Transverse colon (tissue), 4 donors: ENCODE measurements around the gene PLXND1. TPM values are rescaled to one million over a fixed set of nuclear protein-coding genes. Genes with fewer than 3 reads are reported as not detected.

Experiments used
- DNase-seq: peaks from one replicate; pipeline ENCODE4 v3.0.0-alpha.2; 2019
- H3K27ac ChIP-seq, 4 donors: fragments of 200-600 bp; sonication (generic); 2 replicates each; pipeline ENCODE4 v1.5.1; 2016 to 2018; ENCODE audit warnings: inconsistent platforms in 4 of 4
- H3K27me3 ChIP-seq: fragments of 200-600 bp; sonication (generic); 2 replicates; pipeline ENCODE4 v1.5.1; 2017; ENCODE audit warnings: inconsistent platforms
- H3K36me3 ChIP-seq, 4 donors: fragments of 200-600 bp; sonication (generic); 2 replicates each; pipeline ENCODE4 v1.5.1; 2017 to 2019; ENCODE audit warnings: inconsistent platforms in 4 of 4
- H3K4me1 ChIP-seq, 4 donors: fragments of 200-600 bp; sonication (generic); 2 replicates each; pipeline ENCODE4 v1.5.1; 2017 to 2020; ENCODE audit warnings: inconsistent platforms in 4 of 4
- H3K4me3 ChIP-seq, 4 donors: fragments of 200-600 bp; sonication (generic); 1 replicate in 1 of 4; 2 replicates in 3 of 4; pipeline versions ENCODE4 v1.5.1 to v1.6.1; 2017 to 2019; ENCODE audit warnings: inconsistent platforms in 4 of 4
- H3K9me3 ChIP-seq, 2 donors: fragments of 200-600 bp; sonication (generic); 2 replicates each; pipeline ENCODE4 v1.5.1; 2017 to 2019; ENCODE audit warnings: inconsistent platforms in 2 of 2
- EP300 ChIP-seq: sonication (generic); formaldehyde crosslinking; IDR thresholded peaks from one replicate; pipeline ENCODE4 v1.6.1; 2017; ENCODE audit warnings: antibody characterized with exemption, low read depth
- POLR2A ChIP-seq: fragments of 450-650 bp; IDR thresholded peaks from one replicate; pipeline ENCODE4 v1.6.1; 2016; ENCODE audit warnings: antibody characterized with exemption, mild to moderate bottlenecking, moderate library complexity
- POLR2AphosphoS5 ChIP-seq, 3 donors: sonication (generic); formaldehyde crosslinking; IDR thresholded peaks; one replicate each; pipeline ENCODE4 v1.6.1; 2016; ENCODE audit warnings: antibody characterized with exemption in 3 of 3
- WGBS, 2 donors: methylation state at CpG; one replicate each; pipeline ENCODE4 v1.1.5; 2018; ENCODE audit warnings: low coverage in 1 of 2; 5-methylcytosine and 5-hydroxymethylcytosine counted together
- in situ Hi-C, 4 donors: fragments of 200-750 bp; cut with MboI; loops; one replicate each; pipeline versions ENCODE4 v1.15.0 to v1.15.1; 2017; ENCODE audit warnings: low sequenced_read_pairs in 3 of 4, low pct_ligation_motif_present in 1 of 4, low pct_unique_long_range_greater_than_20kb in 1 of 4
- intact Hi-C: fragments of 100-400 bp; cut with DNase I; formaldehyde crosslinking; loops from one replicate; pipeline ENCODE4 v1.15.1; 2023; ENCODE audit warnings: low total_unique reads
- total RNA-seq, 4 donors: library from RNA; depleted of rRNA; stranded (reverse); fragments of >200 nt; gene quantifications; one replicate each; pipeline ENCODE4 v1.1.0, GENCODE V29; 2016
- TF ChIP-seq, protein P1 (sequence below), 5 experiments: fragments of 200-600 bp in 3 of 5; fragments of 450-650 bp in 2 of 5; sonication (generic) in 3 of 5; IDR thresholded peaks; 1 replicate in 2 of 5; 2 replicates in 3 of 5; pipeline ENCODE4 v1.5.1; 2016 to 2017; ENCODE audit warnings: antibody characterized with exemption in 5 of 5, inconsistent platforms in 3 of 5, mild to moderate bottlenecking in 2 of 5, moderate library complexity in 1 of 5

PLXND1 gene
- total RNA-seq, 4 donors from 2014 or later: 26.4 to 71.8 (median 35.8) TPM

DNA sequence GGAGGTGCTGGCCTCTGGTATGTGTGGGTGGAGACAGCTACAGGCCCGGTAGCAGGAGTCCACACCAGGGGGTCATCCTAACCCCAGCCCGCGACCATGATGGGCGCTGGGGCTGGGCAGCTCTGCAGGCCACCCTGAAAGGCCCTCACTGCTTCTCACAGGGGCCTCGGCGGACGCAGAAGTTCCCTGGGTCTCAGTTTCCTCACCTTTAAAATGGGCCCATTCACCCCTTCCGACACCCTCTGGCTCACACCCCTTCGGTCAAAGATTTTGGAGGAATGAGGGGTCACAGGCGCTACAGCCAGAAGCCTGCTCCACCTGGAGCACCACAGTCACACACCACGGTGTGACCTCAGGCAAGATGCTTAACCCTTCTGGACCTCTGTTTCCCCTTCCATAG lies 8.0 kb downstream of the PLXND1 start:
- H3K27me3 ChIP-seq: no peaks in the 10 kb centered on the region
- no peaks in the 10 kb centered on the region for H3K36me3 ChIP-seq
- no peak overlapping the region for H3K4me3 ChIP-seq
- H3K27ac ChIP-seq: peak overlapping the region; percentile 78 to 86 (median 81)
- in situ Hi-C loops: no loop called here
- H3K9me3 ChIP-seq: no peaks in the 10 kb centered on the region
- no peak for DNase-seq
- WGBS, 2 donors: 84% methylated on average over 11 of the region's 11 CpGs; no CpG with 5 or more reads in 1 of the 2 donors
- H3K4me1 ChIP-seq: peaks cover 18 to 80% (median 50%) of the 10 kb centered on the region in 4 donors
- no peak for TF ChIP-seq POLR2A
- TF ChIP-seq, protein P1, sequence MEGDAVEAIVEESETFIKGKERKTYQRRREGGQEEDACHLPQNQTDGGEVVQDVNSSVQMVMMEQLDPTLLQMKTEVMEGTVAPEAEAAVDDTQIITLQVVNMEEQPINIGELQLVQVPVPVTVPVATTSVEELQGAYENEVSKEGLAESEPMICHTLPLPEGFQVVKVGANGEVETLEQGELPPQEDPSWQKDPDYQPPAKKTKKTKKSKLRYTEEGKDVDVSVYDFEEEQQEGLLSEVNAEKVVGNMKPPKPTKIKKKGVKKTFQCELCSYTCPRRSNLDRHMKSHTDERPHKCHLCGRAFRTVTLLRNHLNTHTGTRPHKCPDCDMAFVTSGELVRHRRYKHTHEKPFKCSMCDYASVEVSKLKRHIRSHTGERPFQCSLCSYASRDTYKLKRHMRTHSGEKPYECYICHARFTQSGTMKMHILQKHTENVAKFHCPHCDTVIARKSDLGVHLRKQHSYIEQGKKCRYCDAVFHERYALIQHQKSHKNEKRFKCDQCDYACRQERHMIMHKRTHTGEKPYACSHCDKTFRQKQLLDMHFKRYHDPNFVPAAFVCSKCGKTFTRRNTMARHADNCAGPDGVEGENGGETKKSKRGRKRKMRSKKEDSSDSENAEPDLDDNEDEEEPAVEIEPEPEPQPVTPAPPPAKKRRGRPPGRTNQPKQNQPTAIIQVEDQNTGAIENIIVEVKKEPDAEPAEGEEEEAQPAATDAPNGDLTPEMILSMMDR (IDR thresholded peaks at IDR 0.05): no peak
- no peak for TF ChIP-seq POLR2AphosphoS5 (IDR thresholded peaks at IDR 0.05)
- TF ChIP-seq EP300: no peak
- intact Hi-C loops: no loop called here

DNA sequence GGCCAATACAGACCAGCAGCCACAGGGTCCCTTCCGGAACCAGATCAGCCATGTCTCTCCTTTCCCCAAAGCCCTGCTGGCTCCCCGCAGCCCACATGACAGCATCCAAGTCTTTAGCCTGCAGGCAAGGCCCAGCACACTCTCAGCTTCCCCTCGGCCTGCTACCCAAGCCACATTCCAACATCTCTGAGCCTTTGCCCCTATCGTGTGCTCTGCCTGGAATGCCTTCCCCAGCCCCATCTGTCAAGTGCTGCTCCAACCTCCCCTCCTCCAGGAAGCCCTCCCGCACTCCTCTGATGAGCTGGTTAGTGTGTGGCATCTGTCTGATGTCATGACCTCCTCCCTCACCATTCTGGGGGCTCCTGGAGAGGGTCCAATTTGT lies 8.5 kb downstream of the PLXND1 start:
- Histone ChIP-seq H3K27ac (peak overlapping the region; percentile 78 to 86 (median 81)), H3K27me3 (no peaks in the 10 kb centered on the region), H3K36me3 (no peaks in the 10 kb centered on the region), H3K4me3 (no peak overlapping the region), H3K4me1 (peaks cover 18 to 83% (median 55%) of the 10 kb centered on the region in 4 donors), H3K9me3 (no peaks in the 10 kb centered on the region)
- intact Hi-C loops (no loop called here), in situ Hi-C loops (no loop called here)
- TF ChIP-seq EP300 (no peak), POLR2AphosphoS5 (IDR thresholded peaks at IDR 0.05) (no peak), POLR2A (no peak)
- TF ChIP-seq, protein P1 (IDR thresholded peaks at IDR 0.05): no peak
- WGBS, 2 donors: 77% methylated on average over 5 of the region's 5 CpGs; no CpG with 5 or more reads in 1 of the 2 donors
- no peak for DNase-seq

DNA sequence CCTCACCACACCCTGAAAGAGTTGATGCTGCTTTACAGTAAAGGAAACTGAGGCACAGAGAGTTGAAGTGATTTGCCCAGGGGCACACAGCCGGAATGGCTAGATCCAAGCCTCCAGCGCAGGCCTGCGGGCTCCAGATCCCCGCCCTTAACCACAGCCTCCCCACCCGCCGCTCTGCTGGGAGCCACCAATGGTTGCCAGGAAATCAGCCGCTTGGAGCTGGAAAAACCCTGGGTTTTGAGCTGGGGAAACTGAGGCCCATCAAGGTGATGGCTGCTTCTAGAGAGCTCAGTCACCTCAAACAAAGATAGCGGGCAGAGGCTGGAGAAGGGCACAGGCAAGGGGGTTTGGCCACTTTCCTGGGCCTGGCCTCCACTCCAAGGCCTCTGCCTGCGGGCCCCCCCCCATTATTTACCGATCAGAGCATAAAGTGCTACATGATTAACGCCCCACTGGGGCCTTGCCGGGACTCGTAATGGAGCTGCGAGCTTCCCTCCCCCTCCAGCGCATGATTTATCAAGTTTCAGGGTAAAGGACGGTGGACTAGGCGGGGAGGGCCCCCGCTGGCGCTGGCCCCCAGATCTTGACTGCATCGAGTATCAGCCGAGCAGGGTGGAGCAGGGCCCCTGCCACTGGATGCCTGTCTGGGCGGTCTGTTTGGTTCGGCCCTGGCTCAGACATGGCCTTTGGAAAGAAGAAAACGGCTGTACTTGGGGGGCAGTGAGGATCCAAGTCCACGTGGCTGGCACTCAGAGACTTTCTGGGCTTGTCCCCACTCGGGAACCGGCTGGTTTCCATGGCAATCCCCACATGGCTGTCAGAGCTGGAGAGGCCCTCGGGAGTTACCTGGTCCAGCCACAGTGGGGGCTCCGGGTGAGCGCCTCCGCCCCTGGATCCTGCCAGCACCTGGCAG lies 9.1 kb downstream of the PLXND1 start:
- H3K27me3 ChIP-seq: no peaks in the 10 kb centered on the region
- H3K4me1 ChIP-seq: peaks cover 18 to 81% (median 55%) of the 10 kb centered on the region in 4 donors
- WGBS, 2 donors: 64% methylated on average over 27 of the region's 31 CpGs; no CpG with 5 or more reads in 1 of the 2 donors
- in situ Hi-C loops (no loop called here), intact Hi-C loops (no loop called here)
- H3K9me3 ChIP-seq: no peaks in the 10 kb centered on the region
- peak overlapping the region; percentile 78 to 86 (median 81) for H3K27ac ChIP-seq
- H3K4me3 ChIP-seq: no peak overlapping the region
- DNase-seq: no peak
- TF ChIP-seq, protein P1 (IDR thresholded peaks at IDR 0.05): no peak
- no peak for TF ChIP-seq POLR2A
- TF ChIP-seq POLR2AphosphoS5 (IDR thresholded peaks at IDR 0.05): no peak
- TF ChIP-seq EP300: no peak
- H3K36me3 ChIP-seq: no peaks in the 10 kb centered on the region

DNA sequence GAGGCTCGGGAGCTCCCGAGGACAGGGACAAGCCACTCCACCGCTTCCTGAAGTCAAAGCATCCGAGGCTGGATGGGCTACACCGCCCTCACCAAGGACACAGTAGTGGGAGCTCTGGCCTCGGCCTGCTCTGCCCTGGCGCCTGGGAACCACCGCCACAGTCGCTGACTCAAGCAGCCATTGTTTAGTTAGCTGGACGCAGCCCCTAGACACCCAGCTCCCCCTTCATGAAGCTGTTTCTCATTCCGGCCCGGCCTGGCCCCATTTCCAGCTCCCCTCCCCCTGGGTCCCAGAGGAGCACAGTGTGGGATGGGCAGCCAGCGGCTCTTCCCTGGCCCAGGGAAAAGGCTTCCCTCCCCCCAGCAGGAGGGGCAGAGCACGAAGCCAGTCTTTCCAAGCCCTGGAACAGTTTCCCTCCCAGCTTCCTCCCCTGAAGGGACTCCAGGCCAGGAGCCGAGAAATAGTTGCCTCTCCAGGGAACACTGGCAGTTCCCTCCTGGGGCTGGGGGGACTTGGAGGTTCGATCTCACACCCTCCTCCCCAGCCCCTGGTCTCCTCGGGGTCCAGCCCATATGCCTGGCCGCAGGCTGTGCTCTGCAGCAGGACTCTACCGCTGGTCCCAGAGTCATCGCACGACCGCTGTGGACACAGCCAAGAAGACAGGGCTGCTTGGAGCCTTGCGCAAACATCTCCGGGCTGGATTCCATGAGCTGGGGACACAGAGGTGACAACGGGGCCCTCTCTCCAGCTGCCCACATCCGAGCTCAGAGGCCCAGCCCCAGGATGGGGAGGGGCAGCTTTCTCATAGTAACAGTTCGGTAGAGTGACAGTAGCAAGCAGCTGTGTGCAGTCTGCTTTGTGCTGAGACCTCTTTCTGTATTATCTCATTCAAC lies 10.0 kb downstream of the PLXND1 start:
- H3K27me3 ChIP-seq: no peaks in the 10 kb centered on the region
- no peaks in the 10 kb centered on the region for H3K9me3 ChIP-seq
- H3K4me1 ChIP-seq: peaks cover 18 to 74% (median 55%) of the 10 kb centered on the region in 4 donors
- peak overlapping the region in 1 of 4 donors; percentile 2 for H3K4me3 ChIP-seq
- peak overlapping the region; percentile 78 to 86 (median 81) for H3K27ac ChIP-seq
- WGBS, 2 donors: 17 to 46% methylated on average over 1 to 17 of the region's 27 CpGs
- in situ Hi-C loops (no loop called here), intact Hi-C loops (no loop called here)
- peak in 2 of 3 donors; percentile 22 to 34 for TF ChIP-seq POLR2AphosphoS5 (IDR thresholded peaks at IDR 0.05)
- TF ChIP-seq, protein P1 (IDR thresholded peaks at IDR 0.05): no peak
- TF ChIP-seq EP300: no peak
- H3K36me3 ChIP-seq: no peaks in the 10 kb centered on the region
- DNase-seq: peak; percentile 48
